Muscle of back (tissue), 11 donors: ENCODE results near the gene RIMBP2. TPM values are rescaled to one million over a fixed set of nuclear protein-coding genes. Genes with fewer than 3 reads are reported as not detected.
"Not testable (repeated sequence)": the region's sequence is repeated elsewhere in the genome, so short reads cannot be mapped to it uniquely, and the experiment has no call there.

ENCODE experiments used
- DNase-seq, 3 donors: peaks; one replicate each; pipeline versions ENCODE4 v3.0.0 to v3.0.0-alpha.2; 2013
- polyA plus RNA-seq, 10 donors: library from polyadenylated mRNA; unstranded; fragments of 120-200 nt; gene quantifications; one replicate each; pipeline ENCODE4 v1.2.1, GENCODE V29; 2013; ENCODE audit not compliant: insufficient read length in 10 of 10

The RIMBP2 gene
- polyA plus RNA-seq, 10 donors: 0.62 to 2.1 (median 1.2) TPM

DNA sequence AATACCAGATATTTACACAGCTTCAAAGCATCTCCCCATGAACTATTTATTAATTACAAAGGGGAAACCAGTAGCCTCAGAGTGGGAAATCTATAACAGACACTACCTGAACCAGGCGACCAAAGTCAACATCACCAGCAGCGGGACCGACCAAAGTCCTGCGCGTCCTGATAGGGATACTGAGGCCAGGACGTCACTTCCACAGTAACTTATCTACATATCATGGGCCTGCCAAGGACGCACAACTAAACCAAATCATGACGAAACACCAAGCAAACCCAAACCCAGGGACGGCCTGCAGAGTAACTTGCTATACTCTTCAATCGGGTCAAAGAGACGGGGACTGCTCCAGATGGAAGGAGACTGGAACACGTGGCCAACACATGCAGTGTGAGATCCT is 26.0 kb upstream of the RIMBP2 start:
- DNase-seq: no peak

GRCh38 chr12:130739571-130739970 is 23.5 kb upstream of the RIMBP2 start:
- no peak for DNase-seq

DNA sequence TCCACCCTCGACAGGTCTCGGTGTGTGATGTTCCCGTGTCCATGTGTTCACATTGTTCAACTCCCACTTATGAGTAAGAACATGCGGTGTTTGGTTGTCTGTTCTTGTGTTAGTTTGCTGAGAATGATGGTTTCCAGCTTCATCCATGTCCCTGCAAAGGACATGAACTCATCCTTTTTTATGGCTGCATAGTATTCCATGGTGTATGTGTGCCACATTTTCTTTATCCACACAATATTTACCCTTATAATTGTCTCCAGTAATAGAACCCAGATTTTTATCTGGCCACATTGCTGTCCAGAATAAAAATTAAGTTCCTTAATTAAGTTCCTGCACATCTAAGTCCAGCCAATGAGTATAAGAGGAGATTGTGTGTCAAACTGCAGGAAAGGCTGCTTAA is 22.3 kb upstream of the RIMBP2 start:
- DNase-seq: not testable (repeated sequence)

DNA sequence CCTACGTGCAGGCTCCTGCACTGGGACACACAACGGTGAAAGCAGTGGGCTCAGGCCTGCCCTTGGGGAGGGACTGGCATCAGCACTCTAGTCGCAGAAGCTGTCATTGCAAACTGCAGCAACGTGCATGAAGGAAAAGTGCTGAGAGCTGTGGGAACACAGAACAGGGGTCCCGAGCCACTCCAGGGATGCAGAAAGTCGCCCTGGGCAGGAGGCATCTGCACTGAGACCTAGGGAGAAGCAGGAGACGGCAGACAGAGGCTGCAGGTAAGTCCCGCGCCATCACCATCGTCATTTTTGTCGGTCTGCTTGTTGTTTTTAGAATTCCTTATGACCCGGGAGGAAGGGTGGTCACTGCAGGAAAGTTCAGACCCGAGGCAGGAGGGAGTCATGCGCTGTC is 21.6 kb upstream of the RIMBP2 start:
- no peak for DNase-seq

GRCh38 chr12:130729344-130729743 is 13.2 kb upstream of the RIMBP2 start:
- no peak for DNase-seq

GRCh38 chr12:130728158-130729058 is 12.3 kb upstream of the RIMBP2 start:
- DNase-seq: no peak

DNA sequence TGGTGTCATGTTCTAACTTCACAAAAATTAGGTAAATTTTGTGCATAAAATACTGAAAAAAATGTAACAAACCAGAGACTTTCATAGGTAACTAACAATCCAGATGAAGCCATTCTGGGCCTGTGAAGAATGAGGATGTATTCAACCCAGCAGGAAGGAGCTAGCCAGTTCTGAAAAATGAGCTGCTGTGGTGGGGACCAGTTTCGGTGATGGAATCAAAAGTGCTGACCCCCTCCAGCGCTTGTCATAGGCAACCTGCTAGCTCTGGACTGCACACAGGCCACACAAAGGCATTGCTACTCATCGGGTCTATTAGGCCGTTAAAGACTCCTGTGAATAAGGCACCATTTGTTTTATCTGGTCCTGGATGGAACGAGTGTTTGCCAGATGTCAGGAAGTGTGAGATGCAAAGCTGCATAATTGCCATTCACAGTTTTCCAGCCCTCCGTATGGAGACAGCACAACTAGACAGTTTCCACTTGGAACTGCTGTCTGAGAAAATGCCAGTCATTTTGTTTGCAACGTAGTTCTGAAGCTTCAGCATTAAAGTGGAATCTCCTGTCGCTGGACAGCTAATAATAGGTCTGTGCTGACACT is 3.3 kb upstream of the RIMBP2 start:
- no peak for DNase-seq

DNA sequence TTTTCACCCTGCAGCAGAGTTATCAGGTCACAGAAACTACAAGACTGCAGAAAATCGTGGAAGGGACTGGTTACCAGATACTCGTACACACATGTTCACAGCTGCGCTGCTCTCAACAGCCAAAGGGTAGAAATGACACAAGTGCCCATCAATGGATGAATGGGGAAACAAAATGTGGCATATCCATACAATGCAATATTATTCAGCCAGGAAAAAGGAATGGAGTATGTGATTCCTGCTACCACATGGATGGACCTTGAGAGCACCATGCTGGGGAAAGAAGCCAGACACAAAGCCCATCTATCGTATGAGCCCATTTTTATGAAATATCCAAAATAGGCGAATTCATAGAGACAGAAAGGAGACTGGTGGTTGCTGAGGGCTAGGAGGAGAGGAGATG is 1.7 kb upstream of the RIMBP2 start:
- no peak for DNase-seq

DNA sequence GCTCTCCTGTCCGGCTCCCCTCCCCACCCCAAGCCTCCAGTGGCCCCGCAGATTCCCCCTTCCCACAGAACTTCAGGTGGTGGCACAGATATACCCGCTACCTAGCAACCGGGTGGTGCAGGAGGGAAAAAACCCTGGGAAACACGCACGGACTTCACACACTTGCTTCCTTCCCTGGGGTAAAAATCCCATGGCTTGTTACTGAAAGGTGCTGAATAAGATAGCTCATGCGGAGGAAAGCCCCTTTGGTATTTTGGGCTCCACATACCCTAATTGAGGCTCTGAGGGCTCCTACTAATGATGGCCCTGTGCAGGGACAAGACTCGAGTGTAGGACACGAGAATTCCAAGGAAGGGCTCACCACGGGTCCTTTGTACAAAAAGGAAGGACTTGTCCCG is 869 bp upstream of the RIMBP2 start:
- DNase-seq: no peak

DNA sequence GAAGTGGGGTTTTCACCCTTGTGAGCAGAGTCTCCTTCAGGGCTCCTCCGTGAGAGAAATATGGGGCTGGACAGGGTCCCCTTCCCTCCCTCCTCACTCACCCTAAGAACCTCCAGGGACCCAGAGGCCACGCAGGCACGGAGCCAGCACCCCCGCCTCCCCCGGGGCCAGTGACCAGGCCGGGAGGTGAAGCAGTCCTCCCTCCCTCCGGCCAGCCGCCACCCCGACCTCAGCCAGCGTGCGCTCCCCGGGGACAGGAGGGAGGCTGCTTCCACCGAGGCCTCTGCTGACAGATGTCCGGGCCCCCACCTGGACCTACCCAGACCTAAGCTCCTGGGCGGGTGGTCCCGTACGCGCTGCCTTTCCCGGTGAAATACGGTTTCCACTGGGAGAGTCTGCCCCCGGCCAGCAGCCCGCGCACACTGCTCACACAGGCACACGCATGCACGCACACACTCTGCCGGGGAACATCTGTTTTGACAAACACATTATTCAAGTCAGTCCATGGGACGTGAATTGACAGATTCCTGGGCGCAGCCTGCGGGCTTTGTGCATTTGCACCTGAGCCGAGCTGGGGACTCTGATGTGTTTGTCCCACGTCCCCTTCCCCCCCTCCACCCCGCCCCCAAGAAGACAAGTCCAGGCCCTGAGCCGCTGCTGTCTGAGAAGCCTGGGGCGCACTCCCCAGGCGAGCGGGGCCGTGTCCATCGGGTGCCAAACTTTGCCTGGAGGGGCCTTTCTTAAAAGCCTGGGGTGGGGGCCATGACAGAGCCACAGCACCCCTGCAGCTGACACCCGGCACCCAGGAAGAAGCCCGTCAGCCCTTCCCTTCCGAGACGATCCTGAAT is 725 bp downstream of the RIMBP2 start:
- DNase-seq: peak in 1 of 3 donors; percentile 51

GRCh38 chr12:130714591-130715149 is 1.4 kb downstream of the RIMBP2 start:
- DNase-seq: peak in 1 of 3 donors; percentile 36

DNA sequence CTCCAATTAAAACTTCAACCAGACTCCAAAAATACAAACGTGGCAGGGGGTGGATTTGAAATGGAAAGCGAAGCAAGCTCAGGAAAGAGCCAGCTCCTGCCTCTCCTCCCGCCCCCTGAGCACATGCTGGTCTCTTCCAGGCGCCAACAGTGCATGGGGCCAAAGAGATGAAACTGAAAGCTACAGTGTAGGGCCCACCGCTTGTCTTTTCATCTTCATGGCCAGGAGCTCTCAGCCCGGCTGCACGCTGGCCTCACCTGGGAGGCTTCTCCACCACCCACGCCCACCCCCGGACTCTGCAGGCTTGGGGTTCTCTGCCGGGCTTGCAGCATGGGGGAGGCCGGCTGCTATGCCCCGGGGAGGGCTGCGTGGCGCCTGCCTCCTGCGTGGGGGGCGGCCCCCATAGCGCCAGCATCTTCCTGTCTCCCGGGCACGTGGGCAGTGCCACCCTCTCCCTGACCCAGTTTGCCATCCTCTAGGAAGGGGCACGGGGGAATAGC is 2.0 kb downstream of the RIMBP2 start:
- peak in 1 of 3 donors; percentile 51 for DNase-seq

DNA sequence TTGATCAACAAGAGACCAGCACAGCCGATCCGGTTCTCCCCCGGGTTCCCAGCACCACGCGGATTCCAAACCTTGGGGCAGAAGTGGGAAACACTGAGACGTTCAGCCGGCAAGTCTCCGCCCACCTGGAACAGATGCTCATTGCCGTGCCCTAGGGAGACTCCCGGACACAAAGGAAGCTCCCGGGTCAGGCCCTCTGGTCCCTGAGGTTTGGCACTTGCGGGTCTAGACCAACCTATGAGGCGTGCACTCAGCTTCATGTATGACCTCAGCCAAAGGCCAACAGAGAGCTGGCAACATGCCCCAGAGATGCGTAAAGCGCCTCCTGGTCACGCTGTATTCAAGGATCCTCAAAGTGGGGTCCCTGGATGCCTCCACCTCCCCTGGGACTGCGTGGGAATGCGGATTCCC is 2.5 kb downstream of the RIMBP2 start:
- peak in 1 of 3 donors; percentile 24 for DNase-seq

- DNase-seq: no peak
Observed at GRCh38 chr12:130712346-130713065, 3.6 kb downstream of the RIMBP2 start.

DNA sequence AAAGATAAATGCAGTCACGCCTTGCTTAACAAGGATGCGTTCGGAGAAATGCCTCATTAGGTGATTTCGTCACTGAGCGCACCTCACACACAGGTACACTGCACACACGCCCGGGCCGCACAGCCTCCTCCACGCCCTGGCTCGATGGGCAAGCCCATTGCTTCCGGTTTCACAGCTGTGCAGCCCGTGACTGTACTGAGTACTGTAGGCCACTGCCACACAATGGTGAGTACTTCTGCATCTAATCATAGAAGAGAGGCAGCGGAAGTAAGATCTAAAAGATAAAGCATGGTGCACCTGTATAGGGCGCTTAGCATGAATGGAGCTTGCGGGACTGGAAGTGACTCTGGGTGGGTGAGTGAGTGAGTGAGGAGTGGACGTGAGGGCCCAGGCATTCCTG is 4.3 kb downstream of the RIMBP2 start:
- DNase-seq: no peak

DNA sequence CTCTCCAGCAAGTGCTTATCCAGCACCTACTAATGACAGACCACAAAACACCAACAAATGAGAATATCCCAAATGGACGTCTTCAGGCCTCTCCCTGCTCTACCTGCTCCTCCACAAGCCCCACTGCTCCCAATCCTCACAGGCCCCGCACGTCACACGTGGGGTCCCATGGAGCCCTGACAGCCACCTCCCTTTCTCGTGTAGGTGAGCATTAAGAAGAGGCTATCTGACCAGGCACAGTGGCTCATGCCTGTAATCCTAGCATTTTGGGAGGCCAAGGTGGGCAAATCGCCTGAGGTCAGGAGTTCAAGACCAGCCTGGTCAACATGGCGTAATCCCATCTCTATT is 5.4 kb downstream of the RIMBP2 start:
- DNase-seq: no peak

DNA sequence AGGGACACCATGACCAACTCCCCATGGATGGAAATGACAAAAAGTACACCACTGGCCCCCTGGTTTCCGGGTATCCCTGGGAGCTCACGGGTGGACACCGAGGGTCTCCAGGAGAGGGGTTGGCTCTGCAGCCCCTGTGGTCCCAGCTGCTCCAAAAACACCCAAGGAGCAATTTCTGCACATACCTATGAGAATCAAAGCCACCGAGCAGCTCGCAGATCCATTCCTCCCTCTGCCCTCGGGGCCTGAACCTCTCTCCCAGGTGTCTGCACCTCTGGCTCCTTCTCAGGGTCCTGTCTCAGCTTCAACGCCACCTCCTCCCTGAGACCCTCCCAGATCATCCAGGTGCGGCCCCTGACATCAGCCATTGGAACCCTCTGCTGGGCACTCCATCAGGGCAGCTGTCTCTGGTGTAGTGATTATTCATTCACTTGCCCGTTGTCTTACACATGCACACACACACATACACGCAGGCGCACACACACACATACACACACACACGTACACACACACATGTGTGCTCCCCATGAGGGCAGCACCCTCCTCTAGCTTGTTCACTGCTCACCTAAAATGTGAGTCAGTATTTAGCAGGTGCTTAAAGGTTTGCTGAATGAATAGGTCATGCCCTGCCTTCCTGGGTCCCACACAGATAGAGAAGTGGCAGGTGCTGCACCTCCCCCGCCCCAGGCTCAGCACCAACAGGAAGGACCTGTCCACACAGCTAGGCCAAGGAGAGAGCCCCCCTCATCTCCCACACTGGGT is 5.9 kb downstream of the RIMBP2 start:
- DNase-seq: no peak

GRCh38 chr12:130709151-130709970 is 6.7 kb downstream of the RIMBP2 start:
- DNase-seq: no peak

- no peak for DNase-seq
Observed at GRCh38 chr12:130708648-130709047, 7.5 kb downstream of the RIMBP2 start.

- no peak for DNase-seq
Observed at GRCh38 chr12:130707571-130707891, 8.6 kb downstream of the RIMBP2 start.
